HEK293T (cell line): Measurements from ENCODE around the gene PEX14.

ENCODE experiments used
- ARNT ChIP-seq: fragments of 450-650 bp; IDR thresholded peaks from 2 replicates; pipeline ENCODE4 v1.6.1; 2017; ENCODE audit warnings: mild to moderate bottlenecking
- BHLHE40 ChIP-seq: fragments of 450-650 bp; IDR thresholded peaks from 2 replicates; pipeline ENCODE4 v1.6.1; 2016; ENCODE audit warnings: mild to moderate bottlenecking, moderate library complexity, borderline replicate concordance
- CTBP1 ChIP-seq: fragments of 450-650 bp; IDR thresholded peaks from 2 replicates; pipeline ENCODE4 v1.6.1; 2016; ENCODE audit warnings: borderline replicate concordance
- ELF4 ChIP-seq: fragments of 450-650 bp; IDR thresholded peaks from 2 replicates; pipeline ENCODE4 v1.6.1; 2017; ENCODE audit warnings: antibody characterized with exemption
- FOXA1 ChIP-seq: fragments of 450-650 bp; IDR thresholded peaks from 2 replicates; pipeline ENCODE4 v1.6.1; 2016; ENCODE audit warnings: mild to moderate bottlenecking
- FOXK2 ChIP-seq: fragments of 450-650 bp; IDR thresholded peaks from 2 replicates; pipeline ENCODE4 v1.6.1; 2016; ENCODE audit warnings: mild to moderate bottlenecking
- FOXM1 ChIP-seq: fragments of 450-650 bp; IDR thresholded peaks from 2 replicates; pipeline ENCODE4 v1.6.1; 2017; ENCODE audit warnings: mild to moderate bottlenecking, borderline replicate concordance
- HDGF ChIP-seq: fragments of 450-650 bp; IDR thresholded peaks from 2 replicates; pipeline ENCODE4 v1.6.1; 2017; ENCODE audit warnings: antibody characterized with exemption, borderline replicate concordance
- LEF1 ChIP-seq: fragments of 450-650 bp; IDR thresholded peaks from 2 replicates; pipeline ENCODE4 v1.6.1; 2017; ENCODE audit warnings: mild to moderate bottlenecking, borderline replicate concordance
- NFRKB ChIP-seq: fragments of 450-650 bp; IDR thresholded peaks from 2 replicates; pipeline ENCODE4 v1.6.1; 2016; ENCODE audit warnings: mild to moderate bottlenecking, moderate library complexity
- SP1 ChIP-seq: fragments of 450-650 bp; IDR thresholded peaks from 2 replicates; pipeline ENCODE4 v1.6.1; 2017
- SUZ12 ChIP-seq: fragments of 450-650 bp; IDR thresholded peaks from 2 replicates; pipeline ENCODE4 v1.6.1; 2016; ENCODE audit warnings: mild to moderate bottlenecking
- TARDBP ChIP-seq: fragments of 450-650 bp; IDR thresholded peaks from 2 replicates; pipeline ENCODE4 v1.6.1; 2016
- TF ChIP-seq, protein P1 (sequence below): fragments of 450-650 bp; IDR thresholded peaks from 2 replicates; pipeline ENCODE4 v1.6.1; 2016

DNA sequence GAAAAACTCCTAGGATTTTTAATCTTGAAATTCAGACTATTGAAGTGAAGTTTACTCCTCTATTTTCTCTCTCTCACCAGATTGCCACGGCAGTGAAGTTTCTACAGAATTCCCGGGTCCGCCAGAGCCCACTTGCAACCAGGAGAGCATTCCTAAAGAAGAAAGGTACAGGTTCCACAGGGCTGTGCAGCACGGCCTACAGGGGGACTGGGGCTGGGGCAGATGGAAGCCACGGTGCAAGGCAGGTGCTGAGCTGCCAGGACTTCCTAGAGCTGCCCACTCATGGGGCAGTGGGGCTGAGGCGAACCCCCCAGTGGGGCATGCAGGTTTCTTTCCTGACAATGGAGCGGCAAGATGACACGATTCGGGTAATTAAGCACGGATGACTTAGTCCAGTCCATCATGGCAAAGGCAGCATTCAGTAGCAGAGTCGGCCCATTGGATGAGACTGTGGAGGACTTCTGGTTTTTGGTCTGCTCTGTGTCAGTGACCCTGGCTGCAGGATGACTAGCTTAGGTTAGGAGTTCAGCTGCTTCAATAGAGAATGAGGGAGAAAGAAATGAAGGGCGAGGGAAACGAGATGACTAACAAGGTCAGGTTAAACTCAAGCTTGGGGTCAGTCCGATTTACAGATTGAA lies 61.5 kb downstream of the PEX14 start:
- TF ChIP-seq FOXM1 (no peak), ARNT (no peak), CTBP1 (no peak), SUZ12 (no peak), HDGF (no peak), ELF4 (no peak), FOXA1 (no peak), TARDBP (no peak), SP1 (no peak), LEF1 (no peak), BHLHE40 (no peak), NFRKB (no peak), FOXK2 (no peak)
- TF ChIP-seq, protein P1, sequence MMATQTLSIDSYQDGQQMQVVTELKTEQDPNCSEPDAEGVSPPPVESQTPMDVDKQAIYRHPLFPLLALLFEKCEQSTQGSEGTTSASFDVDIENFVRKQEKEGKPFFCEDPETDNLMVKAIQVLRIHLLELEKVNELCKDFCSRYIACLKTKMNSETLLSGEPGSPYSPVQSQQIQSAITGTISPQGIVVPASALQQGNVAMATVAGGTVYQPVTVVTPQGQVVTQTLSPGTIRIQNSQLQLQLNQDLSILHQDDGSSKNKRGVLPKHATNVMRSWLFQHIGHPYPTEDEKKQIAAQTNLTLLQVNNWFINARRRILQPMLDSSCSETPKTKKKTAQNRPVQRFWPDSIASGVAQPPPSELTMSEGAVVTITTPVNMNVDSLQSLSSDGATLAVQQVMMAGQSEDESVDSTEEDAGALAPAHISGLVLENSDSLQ: no peak
